HL-60 (cell line): ENCODE measurements around the gene KRTAP1-1.

Experiments used
- CTCF ChIP-seq: IDR thresholded peaks from one replicate; pipeline ENCODE4 v1.5.1; 2011; ENCODE audit warnings: low read length, control low read depth, inconsistent platforms; ENCODE audit not compliant: insufficient read depth
- GABPA ChIP-seq: IDR thresholded peaks from 2 replicates; pipeline ENCODE4 v1.6.1; 2012; ENCODE audit warnings: low read depth
- POLR2AphosphoS5 ChIP-seq: IDR thresholded peaks from 2 replicates; pipeline ENCODE4 v1.6.1; 2012; ENCODE audit warnings: low read depth
- SPI1 ChIP-seq: IDR thresholded peaks from 2 replicates; pipeline ENCODE4 v1.6.1; 2012; ENCODE audit warnings: low read depth, mild to moderate bottlenecking, borderline replicate concordance
- TF ChIP-seq, protein P1 (sequence below): IDR thresholded peaks from 2 replicates; pipeline ENCODE4 v1.6.1; 2012; ENCODE audit warnings: low read depth; ENCODE audit not compliant: insufficient replicate concordance

DNA sequence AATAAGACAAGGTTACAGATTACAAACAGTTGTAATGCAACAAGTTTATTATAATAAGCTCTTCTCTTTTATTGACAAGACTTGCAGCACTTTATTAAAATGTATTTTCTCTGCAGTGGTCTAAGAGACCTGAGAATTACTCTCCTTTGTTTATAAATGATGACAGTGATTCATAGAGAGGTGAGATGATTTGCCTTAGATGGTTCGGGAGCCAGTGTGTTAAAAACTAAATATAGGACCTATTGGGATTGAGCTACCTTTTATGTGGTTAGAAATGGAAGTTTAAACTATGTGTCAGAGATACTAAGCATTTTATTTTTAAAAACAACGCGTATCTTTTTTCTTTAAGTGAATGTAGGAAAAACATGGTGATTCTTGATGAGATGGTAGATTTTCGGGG is 44.4 kb downstream of the KRTAP1-1 start:
- TF ChIP-seq, protein P1, sequence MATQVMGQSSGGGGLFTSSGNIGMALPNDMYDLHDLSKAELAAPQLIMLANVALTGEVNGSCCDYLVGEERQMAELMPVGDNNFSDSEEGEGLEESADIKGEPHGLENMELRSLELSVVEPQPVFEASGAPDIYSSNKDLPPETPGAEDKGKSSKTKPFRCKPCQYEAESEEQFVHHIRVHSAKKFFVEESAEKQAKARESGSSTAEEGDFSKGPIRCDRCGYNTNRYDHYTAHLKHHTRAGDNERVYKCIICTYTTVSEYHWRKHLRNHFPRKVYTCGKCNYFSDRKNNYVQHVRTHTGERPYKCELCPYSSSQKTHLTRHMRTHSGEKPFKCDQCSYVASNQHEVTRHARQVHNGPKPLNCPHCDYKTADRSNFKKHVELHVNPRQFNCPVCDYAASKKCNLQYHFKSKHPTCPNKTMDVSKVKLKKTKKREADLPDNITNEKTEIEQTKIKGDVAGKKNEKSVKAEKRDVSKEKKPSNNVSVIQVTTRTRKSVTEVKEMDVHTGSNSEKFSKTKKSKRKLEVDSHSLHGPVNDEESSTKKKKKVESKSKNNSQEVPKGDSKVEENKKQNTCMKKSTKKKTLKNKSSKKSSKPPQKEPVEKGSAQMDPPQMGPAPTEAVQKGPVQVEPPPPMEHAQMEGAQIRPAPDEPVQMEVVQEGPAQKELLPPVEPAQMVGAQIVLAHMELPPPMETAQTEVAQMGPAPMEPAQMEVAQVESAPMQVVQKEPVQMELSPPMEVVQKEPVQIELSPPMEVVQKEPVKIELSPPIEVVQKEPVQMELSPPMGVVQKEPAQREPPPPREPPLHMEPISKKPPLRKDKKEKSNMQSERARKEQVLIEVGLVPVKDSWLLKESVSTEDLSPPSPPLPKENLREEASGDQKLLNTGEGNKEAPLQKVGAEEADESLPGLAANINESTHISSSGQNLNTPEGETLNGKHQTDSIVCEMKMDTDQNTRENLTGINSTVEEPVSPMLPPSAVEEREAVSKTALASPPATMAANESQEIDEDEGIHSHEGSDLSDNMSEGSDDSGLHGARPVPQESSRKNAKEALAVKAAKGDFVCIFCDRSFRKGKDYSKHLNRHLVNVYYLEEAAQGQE, result no peak
- TF ChIP-seq CTCF (no peak), POLR2AphosphoS5 (no peak), GABPA (no peak), SPI1 (no peak)
